Erythroblast (primary cell): ENCODE data around the gene EXOC2.

Source experiments
- GATA1 ChIP-seq: IDR thresholded peaks from 2 replicates; pipeline ENCODE4 v1.6.1; 2011; ENCODE audit warnings: low read depth, mild to moderate bottlenecking, control low read depth, low read length, moderate library complexity
- POLR2A ChIP-seq: IDR thresholded peaks from 2 replicates; pipeline ENCODE4 v1.6.1; 2011; ENCODE audit warnings: mild to moderate bottlenecking, low read length

DNA sequence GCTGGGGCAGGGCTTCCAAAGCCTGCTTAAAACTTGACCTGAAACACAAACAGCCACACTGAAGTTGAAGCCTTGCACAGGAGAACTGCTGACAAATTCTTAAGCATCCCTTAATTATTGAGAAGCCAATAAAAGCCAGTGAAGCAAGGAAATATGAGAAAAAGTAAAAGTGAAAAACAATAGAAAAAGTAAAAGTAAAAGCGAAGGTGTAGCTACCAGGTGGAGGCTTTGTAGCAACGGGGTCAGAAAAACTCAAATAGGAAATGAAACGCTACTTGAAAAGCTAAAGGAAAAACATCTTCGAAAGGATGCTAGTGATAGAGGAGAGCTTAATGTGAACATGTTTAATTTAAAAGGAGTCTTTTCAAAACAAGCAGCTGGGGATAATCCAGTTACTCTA lies 203.9 kb downstream of the EXOC2 start:
- TF ChIP-seq POLR2A = no peak
- no peak for TF ChIP-seq GATA1
